H1 (cell line): ENCODE results near the gene STAT4. TPM values are rescaled to one million over a fixed set of nuclear protein-coding genes. Genes with fewer than 3 reads are reported as not detected.

ENCODE experiments used
- CTCF ChIA-PET: fragments of 300-600 bp; sonication (Branson Sonifier 250); formaldehyde crosslinking; loops from one replicate; lab custom pipeline; 2021; ENCODE audit not compliant: partially characterized antibody; lab: Charles Lee
- POLR2A ChIA-PET: fragments of 300-600 bp; sonication (Branson Sonifier 250); formaldehyde crosslinking; loops from one replicate; lab custom pipeline; 2021; ENCODE audit warnings: inconsistent platforms; ENCODE audit not compliant: partially characterized antibody; lab: Charles Lee
- DNase-seq, 2 experiments: peaks; one replicate each; pipeline versions ENCODE4 v3.0.0 to v3.0.0-alpha.2; 2010 to 2022; ENCODE audit warnings: low spot score in 2 of 2, low read depth in 1 of 2, mixed read lengths in 1 of 2
- FAIRE-seq: peaks from 2 replicates; lab custom pipeline; 2011; peaks lifted over from hg19 to GRCh38; lab: Jason Lieb, UNC
- H2AFZ ChIP-seq: 2 replicates; pipeline ENCODE4 v1.8.1; 2012; ENCODE audit warnings: low read length, inconsistent platforms
- H2AK5ac ChIP-seq: 2 replicates; pipeline ENCODE4 v1.6.1; 2013; ENCODE audit warnings: low read depth, low read length
- H2BK120ac ChIP-seq: replicated peaks from 2 replicates; pipeline ENCODE3; 2013; ENCODE audit warnings: low read depth, low read length, inconsistent platforms
- H2BK12ac ChIP-seq: 2 replicates; pipeline ENCODE4 v1.6.1; 2013; ENCODE audit warnings: low read depth, low read length
- H2BK15ac ChIP-seq: 2 replicates; pipeline ENCODE4 v1.6.1; 2013; ENCODE audit warnings: low read length
- H2BK20ac ChIP-seq: 2 replicates; pipeline ENCODE4 v1.6.1; 2013; ENCODE audit warnings: low read length
- H2BK5ac ChIP-seq: 2 replicates; pipeline ENCODE4 v1.6.1; 2013; ENCODE audit warnings: low read depth, low read length
- H3K14ac ChIP-seq: 2 replicates; pipeline ENCODE4 v1.6.1; 2013; ENCODE audit warnings: inconsistent platforms; ENCODE audit not compliant: insufficient read length
- H3K18ac ChIP-seq: 2 replicates; pipeline ENCODE4 v1.6.1; 2013; ENCODE audit warnings: low read length; ENCODE audit errors: extremely low read depth
- H3K23ac ChIP-seq: 2 replicates; pipeline ENCODE4 v1.6.1; 2013; ENCODE audit warnings: inconsistent platforms; ENCODE audit not compliant: insufficient read length
- H3K23me2 ChIP-seq: 2 replicates; pipeline ENCODE4 v1.6.1; 2013; ENCODE audit warnings: low read depth, low read length
- H3K27ac ChIP-seq: 2 replicates; pipeline ENCODE4 v1.6.1; 2011; ENCODE audit warnings: low read depth, low read length, inconsistent platforms
- H3K27me3 ChIP-seq, 4 experiments: replicated peaks in 1 of 4; 1 replicate in 1 of 4; 2 replicates in 3 of 4; pipeline versions ENCODE4 v1.6.1 to v1.8.1; 2011 to 2013; ENCODE audit warnings: low read length in 3 of 4, mild to moderate bottlenecking in 3 of 4, inconsistent platforms in 2 of 4, mixed read lengths in 2 of 4, moderate library complexity in 1 of 4; ENCODE audit not compliant: control insufficient read depth in 3 of 4, insufficient read depth in 3 of 4; ENCODE audit errors: extremely low read depth in 1 of 4
- H3K36me3 ChIP-seq, 4 experiments: 2 replicates each; pipeline versions ENCODE4 v1.6.1 to v1.8.1; 2011 to 2013; ENCODE audit warnings: mild to moderate bottlenecking in 4 of 4, low read length in 3 of 4, moderate library complexity in 2 of 4, control low read depth in 1 of 4, inconsistent platforms in 1 of 4; ENCODE audit not compliant: insufficient read depth in 4 of 4, control insufficient read depth in 2 of 4
- H3K4ac ChIP-seq: replicated peaks from 2 replicates; pipeline ENCODE3; 2013; ENCODE audit warnings: low read length, low read depth, mixed read lengths, inconsistent platforms; ENCODE audit not compliant: insufficient read length
- H3K4me1 ChIP-seq, 4 experiments: replicated peaks in 1 of 4; 1 replicate in 1 of 4; 2 replicates in 3 of 4; pipeline versions ENCODE4 v1.6.1 to v1.8.1; 2011 to 2013; ENCODE audit warnings: low read length in 3 of 4, inconsistent platforms in 2 of 4, mixed read lengths in 1 of 4; ENCODE audit not compliant: insufficient read depth in 4 of 4, control insufficient read depth in 3 of 4
- H3K4me2 ChIP-seq, 2 experiments: 2 replicates each; pipeline versions ENCODE4 v1.6.1 to v1.8.1; 2011 to 2013; ENCODE audit warnings: low read depth in 2 of 2, low read length in 2 of 2, control low read depth in 1 of 2, inconsistent platforms in 1 of 2, mild to moderate bottlenecking in 1 of 2; ENCODE audit not compliant: insufficient read depth in 1 of 2
- H3K4me3 ChIP-seq, 4 experiments: fragments of 200-600, 300-600 bp in 1 of 4; sonication (generic), shearing (Covaris generic), sonication (Bioruptor Twin) in 1 of 4; 2 replicates each; pipeline versions ENCODE4 v1.5.1 to v1.8.1; 2011 to 2016; ENCODE audit warnings: low read length in 4 of 4, low read depth in 3 of 4, control low read depth in 2 of 4, inconsistent platforms in 2 of 4, mild to moderate bottlenecking in 2 of 4, mixed read lengths in 1 of 4, moderate library complexity in 1 of 4; ENCODE audit not compliant: insufficient read depth in 2 of 4; ENCODE audit errors: extremely low read depth in 1 of 4
- H3K56ac ChIP-seq: replicated peaks from 2 replicates; pipeline ENCODE3; 2013; ENCODE audit warnings: low read depth, mild to moderate bottlenecking, mixed read lengths, low read length, inconsistent platforms; ENCODE audit not compliant: insufficient read length
- H3K79me1 ChIP-seq: 2 replicates; pipeline ENCODE4 v1.6.1; 2013; ENCODE audit warnings: low read depth, low read length, control low read depth
- H3K79me2 ChIP-seq, 2 experiments: 2 replicates each; pipeline versions ENCODE4 v1.6.1 to v1.8.1; 2012 to 2013; ENCODE audit warnings: low read length in 2 of 2, mild to moderate bottlenecking in 2 of 2, inconsistent platforms in 1 of 2; ENCODE audit not compliant: insufficient read depth in 2 of 2, control insufficient read depth in 1 of 2
- H3K9ac ChIP-seq, 4 experiments: replicated peaks in 1 of 4; 1 replicate in 1 of 4; 2 replicates in 3 of 4; pipeline versions ENCODE4 v1.6.1 to v1.8.1; 2011 to 2013; ENCODE audit warnings: low read depth in 3 of 4, low read length in 3 of 4, control low read depth in 2 of 4, mild to moderate bottlenecking in 2 of 4, moderate library complexity in 2 of 4, inconsistent platforms in 1 of 4; ENCODE audit errors: extremely low read depth in 1 of 4
- H3K9me3 ChIP-seq, 2 experiments: 2 replicates each; pipeline versions ENCODE4 v1.6.1 to v1.8.1; 2012 to 2013; ENCODE audit warnings: mild to moderate bottlenecking in 2 of 2, moderate library complexity in 2 of 2, control low read depth in 1 of 2, inconsistent platforms in 1 of 2, low read depth in 1 of 2, low read length in 1 of 2, mixed read lengths in 1 of 2; ENCODE audit not compliant: insufficient read depth in 2 of 2
- H4K20me1 ChIP-seq, 2 experiments: replicated peaks in 1 of 2; 2 replicates each; pipeline versions ENCODE3 to v1.8.1; 2011 to 2013; ENCODE audit warnings: inconsistent platforms in 2 of 2, low read length in 2 of 2, mild to moderate bottlenecking in 1 of 2; ENCODE audit not compliant: insufficient read depth in 2 of 2, control insufficient read depth in 1 of 2
- H4K5ac ChIP-seq: 2 replicates; pipeline ENCODE4 v1.6.1; 2013; ENCODE audit warnings: low read length, low read depth, mixed read lengths, inconsistent platforms; ENCODE audit not compliant: insufficient read length
- H4K8ac ChIP-seq: 2 replicates; pipeline ENCODE4 v1.8.0; 2013; ENCODE audit warnings: mild to moderate bottlenecking, moderate library complexity, low read length, inconsistent platforms; ENCODE audit not compliant: insufficient read depth; ENCODE audit errors: extremely low read depth
- H4K91ac ChIP-seq: replicated peaks from 2 replicates; pipeline ENCODE3; 2013; ENCODE audit warnings: low read length, mixed read lengths, inconsistent platforms; ENCODE audit not compliant: insufficient read length
- CBX5 ChIP-seq: fragments of 300-800, 300-1000 bp; sonication (generic); IDR thresholded peaks from 2 replicates; pipeline ENCODE4 v1.7.1; 2016; ENCODE audit warnings: antibody characterized with exemption, low read length, low read depth
- CBX8 ChIP-seq: fragments of 300-800, 300-1000 bp; sonication (generic); IDR thresholded peaks from 2 replicates; pipeline ENCODE4 v1.7.1; 2016; ENCODE audit warnings: low read depth, low read length, borderline replicate concordance
- CEBPB ChIP-seq: IDR thresholded peaks from 2 replicates; pipeline ENCODE4 v1.6.1; 2012; ENCODE audit warnings: low read depth, low read length
- GABPA ChIP-seq: IDR thresholded peaks from 2 replicates; pipeline ENCODE4 v1.6.1; 2011; ENCODE audit warnings: mild to moderate bottlenecking, low read length, moderate library complexity, borderline replicate concordance; ENCODE audit not compliant: insufficient read depth
- KDM1A ChIP-seq: fragments of 200-600, 300-600 bp; sonication (generic); IDR thresholded peaks from 2 replicates; pipeline ENCODE4 v1.7.1; 2016; ENCODE audit warnings: mild to moderate bottlenecking, low read length, borderline replicate concordance
- RBBP5 ChIP-seq: IDR thresholded peaks from 2 replicates; pipeline ENCODE4 v1.7.1; 2012; ENCODE audit warnings: low read depth, mild to moderate bottlenecking, inconsistent platforms, low read length, moderate library complexity, borderline replicate concordance
- SIX5 ChIP-seq: IDR thresholded peaks from 2 replicates; pipeline ENCODE4 v1.6.1; 2011; ENCODE audit warnings: mild to moderate bottlenecking, low read depth, low read length
- SP2 ChIP-seq: IDR thresholded peaks from 2 replicates; pipeline ENCODE4 v1.6.1; 2012; ENCODE audit warnings: mild to moderate bottlenecking, low read length, inconsistent platforms
- TAF1 ChIP-seq: IDR thresholded peaks from 2 replicates; pipeline ENCODE4 v1.6.1; 2011; ENCODE audit warnings: mild to moderate bottlenecking, low read depth, low read length
- TCF12 ChIP-seq: IDR thresholded peaks from 2 replicates; pipeline ENCODE4 v1.6.1; 2011; ENCODE audit warnings: low read depth, mild to moderate bottlenecking, low read length
- USF2 ChIP-seq: IDR thresholded peaks from 2 replicates; pipeline ENCODE4 v1.6.1; 2011; ENCODE audit warnings: low read length, improper control_type of control experiment
- WGBS, 2 experiments: shearing (Covaris generic) in 1 of 2; methylation state at CpG; one replicate each; pipeline versions ENCODE4 v1.1.6 to v1.1.7; 2013 to 2015; ENCODE audit warnings: low lambda C conversion rate in 2 of 2, mixed read lengths in 2 of 2, inconsistent platforms in 1 of 2, low coverage in 1 of 2, missing lambda C conversion rate in 1 of 2; ENCODE audit not compliant: insufficient replicate concordance in 2 of 2, insufficient coverage in 1 of 2, insufficient read length in 1 of 2; ENCODE audit errors: extremely low coverage in 1 of 2, missing lambda C conversion rate in 1 of 2; 5-methylcytosine and 5-hydroxymethylcytosine counted together
- polyA plus RNA-seq, 7 experiments: library from polyadenylated mRNA; depleted of rRNA in 3 of 7; stranded (reverse) in 5 of 7; unstranded in 2 of 7; fragments of >200 nt in 5 of 7; fragments of 200-250 nt in 2 of 7; gene quantifications; 1 replicate in 5 of 7; 2 replicates in 1 of 7; 4 replicates in 1 of 7; pipeline versions ENCODE4 v1.2.1 to v1.2.3, GENCODE V29; 2011 to 2013; ENCODE audit warnings: missing spikeins in 2 of 7, mixed read lengths in 2 of 7
- total RNA-seq: library from RNA; stranded (reverse); fragmentation: NEBNext Ultra II Directional; extraction: Animal tissue kit (Norgen Biotek cat#: 25700); gene quantifications from 2 replicates; pipeline ENCODE4 v1.2.1, GENCODE V29; 2021

STAT4 gene
- total and polyA plus RNA-seq, 2 of the 8 experiments (the other 6 are each of a cell fraction or from before 2014, with no cell fraction given), result 0.36 to 0.63 TPM

- CTCF ChIA-PET, result no interaction called here
Measured at GRCh38 chr2:190999949-191000665, 150.7 kb downstream of the STAT4 start.

More at GRCh38 chr2:190999949-191000665, 150.7 kb downstream of the STAT4 start:
- Histone ChIP-seq H4K20me1 (peaks cover 0 to 2% of the 10 kb centered on the region in 2 experiments), H3K9me3 (no peaks in the 10 kb centered on the region), H3K79me2 (no peaks in the 10 kb centered on the region), H3K27ac (no peak overlapping the region), H3K4me3 (no peak overlapping the region), H2BK5ac (no peak overlapping the region), H4K91ac (no peak overlapping the region), H3K56ac (no peak overlapping the region), H3K4me1 (no peaks in the 10 kb centered on the region), H4K8ac (no peak overlapping the region), H2BK12ac (no peak overlapping the region), H4K5ac (no peak overlapping the region), H3K9ac (no peak overlapping the region), H3K18ac (no peak overlapping the region), H3K23ac (no peak overlapping the region), H3K4me2 (no peak overlapping the region), H2BK15ac (no peak overlapping the region), H3K23me2 (no peaks in the 10 kb centered on the region), H3K14ac (no peak overlapping the region), H2AFZ (no peak overlapping the region), H2AK5ac (no peak overlapping the region), H2BK120ac (no peak overlapping the region), H2BK20ac (no peak overlapping the region), H3K4ac (no peak overlapping the region), H3K27me3 (no peaks in the 10 kb centered on the region), H3K79me1 (no peaks in the 10 kb centered on the region; the same call in 1 of the 2 replicates), H3K36me3 (peaks cover 22 to 75% (median 60%) of the 10 kb centered on the region in 4 experiments)
- 95% methylated on average over 9 of the region's 9 CpGs; no CpG with 5 or more reads in 1 of the 2 experiments for WGBS, 2 experiments
- DNase-seq (no peak), FAIRE-seq (no peak)
- POLR2A ChIA-PET, result no interaction called here
- TF ChIP-seq GABPA (no peak), SIX5 (no peak), KDM1A (no peak), RBBP5 (no peak), TCF12 (no peak), USF2 (no peak), CEBPB (no peak), CBX8 (no peak), CBX5 (no peak), TAF1 (no peak), SP2 (no peak)
